Measurements from ENCODE around the gene ZNF587B. TPM values are rescaled to one million over a fixed set of nuclear protein-coding genes. Genes with fewer than 3 reads are reported as not detected.
A peak's percentile ranks its signal among the peaks of the same experiment; 100 is the strongest.
"Not testable (repeated sequence)": the region's sequence is repeated elsewhere in the genome, so short reads cannot be mapped to it uniquely, and the experiment has no call there.

Gene ZNF587B
- total RNA-seq, 1 donor from 2014 or later: 21.6 TPM

- peaks cover 19% of the 10 kb centered on the region for H3K4me1 Mint-ChIP-seq
Observed at GRCh38 chr19:57812226-57812625, 17.9 kb upstream of the ZNF587B start.

DNA sequence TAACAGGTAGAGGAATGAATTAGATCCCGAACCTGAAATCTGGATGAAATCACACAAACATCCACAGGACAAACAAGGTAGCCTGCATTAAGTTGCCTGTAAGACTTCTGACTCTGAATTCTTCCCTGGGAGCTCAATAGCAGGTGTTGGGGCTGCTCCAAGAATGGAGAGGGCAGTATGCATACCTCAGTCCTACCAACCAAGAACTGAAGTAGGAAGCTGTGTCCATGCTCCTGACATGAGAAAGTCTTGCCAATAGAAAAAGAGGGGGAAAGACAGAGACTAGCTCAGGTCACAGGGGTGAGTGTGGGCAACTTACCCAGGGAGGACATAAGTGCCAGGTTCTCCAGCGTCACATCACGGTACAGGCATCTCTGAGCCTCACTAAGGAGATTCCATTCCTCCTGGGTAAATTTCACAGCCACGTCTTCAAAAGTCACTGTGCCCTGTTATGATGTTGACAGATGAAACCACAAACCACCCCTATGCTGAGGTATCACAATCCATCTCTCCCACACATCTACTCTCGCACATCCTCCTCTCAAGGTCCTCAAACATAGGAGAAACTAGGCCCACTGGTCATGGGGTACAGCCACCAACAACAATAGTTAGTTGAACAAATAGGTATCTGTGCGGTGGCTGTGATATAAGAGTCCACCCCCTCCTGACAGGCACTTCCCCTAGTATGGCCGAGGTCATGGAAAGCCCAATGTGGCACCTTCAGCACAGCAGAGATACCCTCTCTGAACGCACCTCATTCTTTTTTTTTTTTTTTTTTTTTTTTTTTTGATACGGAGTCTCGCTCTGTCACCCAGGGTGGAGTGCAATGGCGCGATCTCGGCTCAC is 16.9 kb upstream of the ZNF587B start:
- H3K27ac Mint-ChIP-seq (ENCODE audit: unreplicated experiment): peak overlapping the region; percentile 91
- H3K27me3 Mint-ChIP-seq (ENCODE audit: low read depth); DNase-seq (ENCODE audit: low read depth, low spot score); H3K9me3 Mint-ChIP-seq; H3K36me3 Mint-ChIP-seq (ENCODE audit: low read depth): not testable (repeated sequence)
- H3K4me3 Mint-ChIP-seq: peak overlapping the region; percentile 70
- peaks cover 19% of the 10 kb centered on the region for H3K4me1 Mint-ChIP-seq

More at GRCh38 chr19:57812226-57812625, 17.9 kb upstream of the ZNF587B start:
- Mint-ChIP-seq H3K27me3 (ENCODE audit: low read depth) (no peaks in the 10 kb centered on the region), H3K9me3 (no peaks in the 10 kb centered on the region), H3K36me3 (ENCODE audit: low read depth) (peaks cover 8% of the 10 kb centered on the region), H3K27ac (ENCODE audit: unreplicated experiment) (no peak overlapping the region), H3K4me3 (peak overlapping the region; percentile 70)
- DNase-seq (ENCODE audit: low read depth, low spot score): no peak
- TF ChIP-seq, protein P1, sequence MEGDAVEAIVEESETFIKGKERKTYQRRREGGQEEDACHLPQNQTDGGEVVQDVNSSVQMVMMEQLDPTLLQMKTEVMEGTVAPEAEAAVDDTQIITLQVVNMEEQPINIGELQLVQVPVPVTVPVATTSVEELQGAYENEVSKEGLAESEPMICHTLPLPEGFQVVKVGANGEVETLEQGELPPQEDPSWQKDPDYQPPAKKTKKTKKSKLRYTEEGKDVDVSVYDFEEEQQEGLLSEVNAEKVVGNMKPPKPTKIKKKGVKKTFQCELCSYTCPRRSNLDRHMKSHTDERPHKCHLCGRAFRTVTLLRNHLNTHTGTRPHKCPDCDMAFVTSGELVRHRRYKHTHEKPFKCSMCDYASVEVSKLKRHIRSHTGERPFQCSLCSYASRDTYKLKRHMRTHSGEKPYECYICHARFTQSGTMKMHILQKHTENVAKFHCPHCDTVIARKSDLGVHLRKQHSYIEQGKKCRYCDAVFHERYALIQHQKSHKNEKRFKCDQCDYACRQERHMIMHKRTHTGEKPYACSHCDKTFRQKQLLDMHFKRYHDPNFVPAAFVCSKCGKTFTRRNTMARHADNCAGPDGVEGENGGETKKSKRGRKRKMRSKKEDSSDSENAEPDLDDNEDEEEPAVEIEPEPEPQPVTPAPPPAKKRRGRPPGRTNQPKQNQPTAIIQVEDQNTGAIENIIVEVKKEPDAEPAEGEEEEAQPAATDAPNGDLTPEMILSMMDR (conservative IDR thresholded peaks at IDR 0.05): no peak

GRCh38 chr19:57813919-57814504 is 16.1 kb upstream of the ZNF587B start:
- Mint-ChIP-seq H3K9me3 (no peaks in the 10 kb centered on the region), H3K27ac (ENCODE audit: unreplicated experiment) (peak overlapping the region; percentile 65), H3K36me3 (ENCODE audit: low read depth) (peaks cover 5% of the 10 kb centered on the region), H3K4me1 (peaks cover 25% of the 10 kb centered on the region), H3K27me3 (ENCODE audit: low read depth) (no peaks in the 10 kb centered on the region), H3K4me3 (peak overlapping the region; percentile 96)
- DNase-seq (ENCODE audit: low read depth, low spot score): no peak
- TF ChIP-seq, protein P1 (conservative IDR thresholded peaks at IDR 0.05): no peak

- Mint-ChIP-seq H3K4me3 (peak within 1 kb of the TSS; percentile 96), H3K27ac (ENCODE audit: unreplicated experiment) (peak within 1 kb of the TSS; percentile 65), H3K9me3 (no peaks in the 10 kb centered on the region), H3K36me3 (ENCODE audit: low read depth) (peaks cover 3% of the 10 kb centered on the region), H3K27me3 (ENCODE audit: low read depth) (no peaks in the 10 kb centered on the region), H3K4me1 (peaks cover 30% of the 10 kb centered on the region)
- peak; percentile 57 for DNase-seq (ENCODE audit: low read depth, low spot score)
- TF ChIP-seq, protein P1 (conservative IDR thresholded peaks at IDR 0.05): no peak
Observed at GRCh38 chr19:57814505-57815246, 15.4 kb upstream of the ZNF587B start, which contains the start of gene ZNF552. ZNF552 (minus strand) TSS chr19:57814913; CDS start chr19:57814743, 170 bp downstream.

DNA sequence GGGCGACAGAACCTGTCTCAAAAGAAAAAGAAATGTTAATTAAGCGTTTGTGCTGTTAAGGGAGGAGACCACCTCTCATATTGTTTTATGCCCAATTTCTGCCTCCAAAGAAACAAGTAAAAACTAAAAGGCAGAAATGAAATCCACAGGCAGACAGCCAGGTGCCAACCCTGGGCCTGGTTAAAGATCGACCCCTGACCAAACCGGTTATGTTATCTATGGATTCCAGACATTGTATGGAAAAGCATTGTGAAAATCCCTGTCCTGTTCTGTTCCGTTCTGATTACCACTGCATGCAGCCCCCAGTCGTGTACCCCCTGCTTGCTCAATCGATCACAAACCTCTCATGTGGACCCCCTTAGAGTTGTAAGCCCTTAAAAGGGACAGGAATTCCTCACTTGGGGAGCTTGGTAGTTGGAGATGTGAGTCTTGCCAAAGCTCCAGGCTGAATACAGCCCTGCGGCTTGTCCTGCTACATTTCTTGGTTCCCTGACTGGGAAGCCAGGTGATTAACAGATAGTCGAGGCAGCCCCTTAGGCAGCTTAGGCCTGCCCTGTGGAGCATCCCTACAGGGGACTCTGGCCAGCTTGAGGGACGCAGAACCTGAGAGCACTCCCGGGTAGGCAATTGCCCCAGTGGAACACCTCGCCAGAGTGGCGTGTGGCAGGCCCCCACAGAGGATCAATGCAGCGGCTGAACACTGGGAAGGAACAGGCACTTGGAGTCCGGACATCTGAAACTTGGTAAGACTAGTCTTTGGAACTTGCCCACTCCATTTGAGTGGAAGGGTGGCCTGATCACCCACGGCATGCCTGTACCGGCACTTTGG is 14.6 kb upstream of the ZNF587B start:
- TF ChIP-seq, protein P1 (conservative IDR thresholded peaks at IDR 0.05): no peak
- peak overlapping the region; percentile 12 for H3K27ac Mint-ChIP-seq (ENCODE audit: unreplicated experiment)
- no peaks in the 10 kb centered on the region for H3K27me3 Mint-ChIP-seq (ENCODE audit: low read depth)
- peak overlapping the region; percentile 96 for H3K4me3 Mint-ChIP-seq
- DNase-seq (ENCODE audit: low read depth, low spot score): no peak
- H3K4me1 Mint-ChIP-seq: peaks cover 38% of the 10 kb centered on the region
- H3K9me3 Mint-ChIP-seq: no peaks in the 10 kb centered on the region
- no peaks in the 10 kb centered on the region for H3K36me3 Mint-ChIP-seq (ENCODE audit: low read depth)
